ENCODE data around the gene WRNIP1.

Gene WRNIP1

DNA sequence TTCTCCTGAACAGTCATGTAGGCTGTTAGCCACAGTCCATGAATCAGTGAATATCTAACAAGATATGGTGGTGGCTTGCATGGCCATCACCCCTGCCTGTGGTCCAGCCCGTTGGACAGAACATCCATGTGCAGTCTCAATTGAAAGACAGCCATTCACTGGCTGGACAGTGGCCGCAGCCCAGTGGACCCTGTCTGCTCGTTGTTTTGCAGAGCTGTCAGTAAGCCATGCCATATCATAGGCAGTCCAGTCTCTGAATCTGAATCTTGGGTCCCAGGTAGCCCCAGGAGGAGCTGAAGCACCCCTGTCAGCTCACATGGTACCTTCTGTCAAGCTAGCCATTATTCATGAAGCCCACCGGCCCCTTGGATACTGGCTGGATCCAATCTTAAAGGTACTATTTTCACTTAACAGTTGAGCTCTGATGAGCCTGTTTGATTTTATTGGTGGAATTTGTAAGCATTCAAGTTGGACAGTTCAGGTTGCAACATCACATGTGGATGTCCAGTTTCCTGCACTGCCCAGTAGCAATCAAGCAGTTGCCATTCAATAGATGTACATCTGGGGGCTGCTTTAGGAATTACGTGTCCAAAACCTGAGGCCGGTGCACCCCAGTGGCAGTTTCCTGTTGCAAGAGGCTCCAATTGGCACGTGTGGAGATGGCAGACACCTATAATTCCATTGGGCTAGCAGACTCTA, 38.7 kb downstream of the WRNIP1 start:
- H3K27ac ChIP-seq: peak overlapping the region in 1 of 2 donors; percentile 44
- TF ChIP-seq CTCF (IDR thresholded peaks at IDR 0.05): no peak
- H3K4me3 ChIP-seq: no peak overlapping the region
- no peaks in the 10 kb centered on the region for H3K27me3 ChIP-seq
- intact Hi-C loops (cut with DNase I; ENCODE audit: low total_unique reads): no loop called here
- H3K36me3 ChIP-seq: no peaks in the 10 kb centered on the region
- no peak for DNase-seq
- H3K9me3 ChIP-seq: no peaks in the 10 kb centered on the region
- H3K4me1 ChIP-seq: peaks cover 0 to 38% (median 12%) of the 10 kb centered on the region in 4 donors

DNA sequence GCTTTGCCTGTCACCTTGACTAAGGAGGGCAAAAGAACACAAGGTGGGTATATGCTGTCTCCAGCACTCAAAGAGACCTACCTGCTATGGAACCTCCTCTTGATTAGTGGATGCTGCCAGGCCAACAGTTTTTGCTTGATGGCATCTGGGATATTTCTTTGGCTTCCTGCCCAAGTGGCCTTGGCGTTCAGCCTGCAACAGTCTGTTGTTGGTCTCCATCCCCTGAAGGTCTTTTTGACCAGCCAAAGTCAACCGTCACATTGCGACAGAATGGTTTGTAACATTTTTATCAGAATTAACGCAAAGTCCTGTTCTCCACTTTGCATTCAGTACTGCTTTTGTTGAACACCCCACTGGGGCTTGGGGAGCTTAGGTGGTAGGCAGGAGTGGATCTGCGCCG, 39.3 kb downstream of the WRNIP1 start:
- no peaks in the 10 kb centered on the region for H3K9me3 ChIP-seq
- no peaks in the 10 kb centered on the region for H3K27me3 ChIP-seq
- no peak for TF ChIP-seq CTCF (IDR thresholded peaks at IDR 0.05)
- H3K36me3 ChIP-seq: no peaks in the 10 kb centered on the region
- H3K4me3 ChIP-seq: no peak overlapping the region
- intact Hi-C loops (cut with DNase I; ENCODE audit: low total_unique reads): no loop called here
- peak overlapping the region in 1 of 2 donors; percentile 44 for H3K27ac ChIP-seq
- peaks cover 0 to 38% (median 12%) of the 10 kb centered on the region in 4 donors for H3K4me1 ChIP-seq
- DNase-seq: no peak

DNA sequence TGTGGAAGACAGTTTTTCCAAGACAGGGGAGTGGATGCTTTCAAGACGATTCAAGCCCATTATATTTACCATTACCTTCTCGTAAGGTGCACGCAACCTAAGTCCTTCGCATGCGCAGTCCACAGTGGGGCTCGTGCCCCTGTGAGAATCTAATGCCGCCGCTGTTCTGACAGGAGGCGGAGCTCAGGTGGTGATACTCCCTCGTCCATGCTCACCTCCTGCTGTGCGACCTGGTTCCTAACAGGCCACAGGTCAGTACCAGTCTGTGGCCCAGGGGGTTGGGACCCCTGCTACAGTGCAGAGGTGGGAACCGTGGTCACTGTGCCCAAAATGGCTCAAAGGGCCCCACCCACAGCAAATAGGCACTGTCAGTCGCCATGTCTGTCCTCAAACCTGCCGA, 39.8 kb downstream of the WRNIP1 start:
- Histone ChIP-seq H3K9me3 (no peaks in the 10 kb centered on the region), H3K27me3 (no peaks in the 10 kb centered on the region), H3K4me3 (no peak overlapping the region), H3K4me1 (peaks cover 0 to 38% (median 12%) of the 10 kb centered on the region in 4 donors), H3K36me3 (no peaks in the 10 kb centered on the region), H3K27ac (peak overlapping the region in 1 of 2 donors; percentile 44)
- DNase-seq: no peak
- TF ChIP-seq CTCF (IDR thresholded peaks at IDR 0.05): no peak
- intact Hi-C loops (cut with DNase I; ENCODE audit: low total_unique reads): no loop called here

- DNase-seq: no peak
- Histone ChIP-seq H3K27me3 (no peaks in the 10 kb centered on the region), H3K4me1 (peaks cover 0 to 38% (median 12%) of the 10 kb centered on the region in 4 donors), H3K9me3 (no peaks in the 10 kb centered on the region), H3K4me3 (no peak overlapping the region), H3K36me3 (no peaks in the 10 kb centered on the region), H3K27ac (no peak overlapping the region)
- no peak for TF ChIP-seq CTCF (IDR thresholded peaks at IDR 0.05)
- intact Hi-C loops (cut with DNase I; ENCODE audit: low total_unique reads): no loop called here
Measured at GRCh38 chr6:2806644-2807043, 41.5 kb downstream of the WRNIP1 start.

DNA sequence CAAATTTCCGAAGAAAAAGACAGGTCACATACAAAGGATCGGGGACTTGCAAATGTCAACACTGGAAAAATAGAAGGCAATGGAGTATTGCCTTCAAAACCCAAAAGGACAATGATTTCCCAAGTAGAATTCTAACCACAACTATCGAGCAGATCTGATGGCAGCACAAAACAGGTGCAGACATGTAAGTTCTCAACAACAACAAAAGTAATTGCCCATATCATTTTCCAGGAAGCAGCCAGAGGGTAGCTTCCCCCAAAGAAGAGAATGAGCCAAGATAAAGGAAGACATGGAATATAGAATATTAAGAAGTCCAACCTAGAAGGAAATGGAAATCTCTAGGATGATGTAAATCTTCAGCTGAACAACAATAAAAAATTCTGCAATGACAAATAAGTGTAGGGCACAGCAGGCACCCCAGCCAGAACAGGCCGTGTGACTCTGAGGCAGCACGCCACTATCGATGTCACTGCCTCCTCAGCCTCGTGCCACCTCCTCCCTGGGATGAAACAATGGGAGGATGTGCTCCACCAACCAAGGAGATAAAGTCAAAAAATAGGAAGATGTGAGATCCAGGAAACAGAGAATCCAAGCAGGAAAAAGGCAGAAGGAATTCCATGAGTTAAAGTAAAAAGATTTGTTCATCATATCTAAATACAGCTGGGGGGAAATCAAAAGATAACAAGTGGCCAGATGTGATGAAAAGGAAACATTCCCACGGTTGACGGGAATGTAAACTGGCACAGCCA, 42.3 kb downstream of the WRNIP1 start:
- H3K4me3 ChIP-seq: no peak overlapping the region
- DNase-seq: no peak
- peaks cover 0 to 38% (median 12%) of the 10 kb centered on the region in 4 donors for H3K4me1 ChIP-seq
- no peaks in the 10 kb centered on the region for H3K27me3 ChIP-seq
- H3K27ac ChIP-seq: peak overlapping the region; percentile 17 to 29
- intact Hi-C loops (cut with DNase I; ENCODE audit: low total_unique reads): no loop called here
- H3K9me3 ChIP-seq: no peaks in the 10 kb centered on the region
- no peaks in the 10 kb centered on the region for H3K36me3 ChIP-seq
- TF ChIP-seq CTCF (IDR thresholded peaks at IDR 0.05): no peak

Measured in tibial artery (tissue), 4 donors.